H1 (cell line): ENCODE data around the gene NAGS. TPM values are rescaled to one million over a fixed set of nuclear protein-coding genes. Genes with fewer than 3 reads are reported as not detected.

ENCODE experiments used
- CHD1 ChIP-seq: IDR thresholded peaks from 2 replicates; pipeline ENCODE4 v1.6.1; 2012; ENCODE audit warnings: low read depth, low read length, improper control_type of control experiment
- polyA plus RNA-seq, 7 experiments: library from polyadenylated mRNA; depleted of rRNA in 3 of 7; stranded (reverse) in 5 of 7; unstranded in 2 of 7; fragments of >200 nt in 5 of 7; fragments of 200-250 nt in 2 of 7; gene quantifications; 1 replicate in 5 of 7; 2 replicates in 1 of 7; 4 replicates in 1 of 7; pipeline versions ENCODE4 v1.2.1 to v1.2.3, GENCODE V29; 2011 to 2013; ENCODE audit warnings: missing spikeins in 2 of 7, mixed read lengths in 2 of 7
- total RNA-seq: library from RNA; stranded (reverse); fragmentation: NEBNext Ultra II Directional; extraction: Animal tissue kit (Norgen Biotek cat#: 25700); gene quantifications from 2 replicates; pipeline ENCODE4 v1.2.1, GENCODE V29; 2021

The NAGS gene
- total and polyA plus RNA-seq, 2 of the 8 experiments (the other 6 are each of a cell fraction or from before 2014, with no cell fraction given), result 4.0 to 5.1 TPM

DNA sequence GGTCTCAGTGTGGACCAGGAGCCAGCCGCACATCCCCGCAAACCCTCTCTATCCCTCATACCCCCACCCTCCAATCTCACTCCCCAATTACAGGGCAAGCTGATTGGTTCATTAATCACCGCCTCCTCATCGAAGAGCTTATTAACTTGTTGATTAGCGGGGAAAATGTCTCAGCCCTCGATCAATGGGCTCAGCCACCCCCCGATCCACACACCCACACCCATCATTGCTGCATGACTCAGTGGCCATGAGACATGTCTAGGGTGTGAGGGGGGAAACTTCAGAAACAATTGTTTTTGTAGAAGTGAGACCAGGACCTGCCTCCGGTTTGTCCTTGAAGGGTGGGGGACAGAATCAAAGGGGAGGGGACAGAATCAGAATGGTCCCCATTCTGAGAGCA, 48.2 kb upstream of the NAGS start (continued):
- no peak for TF ChIP-seq CHD1
- TF ChIP-seq, all 59 proteins: peak for 0
